DMS53 (cell line): ENCODE measurements around the gene ZNF853.
A peak's percentile ranks its signal among the peaks of the same experiment; 100 is the strongest.
"Not testable (repeated sequence)": the region's sequence is repeated elsewhere in the genome, so short reads cannot be mapped to it uniquely, and the experiment has no call there.

Source experiments
- DNase-seq: peaks from one replicate; lab custom pipeline; 2025; lab: John Stamatoyannopoulos, UW

The ZNF853 gene

GRCh38 chr7:6652446-6653011 is 37.1 kb downstream of the ZNF853 start:
- no peak for DNase-seq

GRCh38 chr7:6653071-6654003 is 37.9 kb downstream of the ZNF853 start:
- no peak for DNase-seq

GRCh38 chr7:6654113-6654841 is 38.9 kb downstream of the ZNF853 start:
- no peak for DNase-seq

- no peak for DNase-seq
Observed at GRCh38 chr7:6654842-6655610, 39.6 kb downstream of the ZNF853 start.

- no peak for DNase-seq
Observed at GRCh38 chr7:6655636-6656385, 40.4 kb downstream of the ZNF853 start.

- no peak for DNase-seq
Observed at GRCh38 chr7:6656413-6656812, 41.0 kb downstream of the ZNF853 start.

GRCh38 chr7:6658618-6659345 is 43.4 kb downstream of the ZNF853 start:
- DNase-seq = peak; percentile 31

GRCh38 chr7:6670851-6671250 is 55.4 kb downstream of the ZNF853 start:
- DNase-seq = not testable (repeated sequence)
